ENCODE data around the gene IL1B. TPM values are rescaled to one million over a fixed set of nuclear protein-coding genes. Genes with fewer than 3 reads are reported as not detected.

IL1B gene
- total RNA-seq, 1 donor from 2014 or later, result 0.35 TPM

DNA sequence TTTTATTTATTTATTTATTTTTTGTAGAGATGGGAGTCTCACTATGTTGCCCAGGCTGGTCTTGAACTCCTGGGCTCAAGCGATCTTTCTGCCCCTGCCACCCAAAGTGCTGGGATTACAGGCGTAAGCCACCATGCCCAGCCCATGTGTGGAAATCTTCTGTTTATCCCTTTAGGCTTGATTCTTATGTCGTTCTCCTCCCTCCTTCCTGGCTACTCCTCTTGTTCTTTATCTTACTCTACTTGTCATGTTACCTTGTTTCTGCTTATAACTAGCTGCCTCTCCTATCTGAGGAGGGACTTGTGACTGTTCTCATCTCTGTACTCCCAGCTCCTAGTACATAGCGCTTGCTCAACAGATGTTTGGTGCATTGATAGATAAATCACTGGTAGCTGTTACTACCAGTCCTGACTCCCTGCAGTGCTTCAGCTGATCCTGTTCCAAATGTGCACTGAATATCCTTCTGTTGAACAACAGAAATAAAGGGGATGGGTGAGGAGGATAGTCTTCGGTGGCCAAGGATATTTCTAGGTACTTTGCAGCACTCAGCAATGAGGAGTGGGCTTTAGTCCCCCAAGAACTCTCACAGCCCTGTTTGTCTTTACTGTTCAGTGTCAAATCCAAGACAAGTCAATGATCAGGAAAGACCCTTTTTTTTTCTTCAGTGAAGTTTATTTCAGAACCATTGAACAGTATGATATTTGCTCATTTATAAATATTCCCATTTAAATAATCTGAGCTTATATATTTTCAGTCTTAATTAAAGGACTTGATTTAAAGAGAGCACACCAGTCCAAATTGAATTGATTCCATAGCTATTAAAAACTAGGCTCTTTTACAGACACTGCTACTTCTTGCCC lies 7.2 kb downstream of the IL1B start:
- no peak for DNase-seq (ENCODE audit: low read depth)

DNA sequence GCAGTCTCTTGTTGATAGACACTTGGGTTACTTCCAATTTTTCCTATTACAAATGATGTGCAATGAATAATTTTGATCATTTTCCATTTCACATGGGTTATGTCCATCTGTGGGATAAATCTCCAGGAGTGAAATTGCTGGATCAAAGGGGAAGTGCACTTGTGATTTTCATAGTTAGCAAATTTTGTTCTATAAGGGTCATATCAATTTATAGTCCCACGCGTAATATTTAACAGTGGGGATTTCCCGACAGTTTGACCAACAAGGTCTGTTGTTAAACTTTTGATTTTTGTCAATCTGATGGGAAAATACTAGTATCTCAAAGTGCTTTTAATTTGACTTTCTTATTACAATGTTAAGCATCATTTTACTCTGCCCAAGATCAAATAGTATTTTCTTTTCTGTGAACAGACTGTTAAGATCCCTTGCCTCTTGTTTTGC lies 8.3 kb downstream of the IL1B start:
- no peak for DNase-seq (ENCODE audit: low read depth)

DNA sequence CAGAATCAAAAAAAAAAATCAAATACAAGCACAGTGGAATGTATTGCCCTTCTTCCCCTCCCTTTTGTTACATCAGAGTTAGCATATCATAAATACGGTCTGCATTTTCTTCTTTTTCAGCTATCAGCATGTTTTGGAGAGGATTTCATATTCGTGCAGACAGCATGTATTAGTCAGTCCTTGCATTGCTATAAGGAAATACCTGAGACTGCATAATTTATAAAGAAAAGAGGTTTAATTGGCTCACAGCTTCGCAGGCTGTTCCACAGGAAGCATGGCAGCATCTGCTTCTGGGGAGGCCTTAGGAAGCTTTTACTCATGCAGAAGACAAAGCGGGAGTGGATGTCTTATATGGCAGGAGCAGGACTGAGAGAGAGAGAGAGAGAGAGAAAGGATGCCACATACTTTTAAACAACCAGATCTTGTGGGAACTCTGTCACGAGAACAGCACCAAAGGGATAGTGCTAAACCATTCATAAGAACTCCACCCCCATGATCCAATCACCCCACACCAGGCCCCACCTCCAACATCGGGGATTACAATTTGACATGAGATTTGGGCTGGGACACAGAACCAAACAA lies 8.9 kb downstream of the IL1B start:
- DNase-seq (ENCODE audit: low read depth), result no peak

DNA sequence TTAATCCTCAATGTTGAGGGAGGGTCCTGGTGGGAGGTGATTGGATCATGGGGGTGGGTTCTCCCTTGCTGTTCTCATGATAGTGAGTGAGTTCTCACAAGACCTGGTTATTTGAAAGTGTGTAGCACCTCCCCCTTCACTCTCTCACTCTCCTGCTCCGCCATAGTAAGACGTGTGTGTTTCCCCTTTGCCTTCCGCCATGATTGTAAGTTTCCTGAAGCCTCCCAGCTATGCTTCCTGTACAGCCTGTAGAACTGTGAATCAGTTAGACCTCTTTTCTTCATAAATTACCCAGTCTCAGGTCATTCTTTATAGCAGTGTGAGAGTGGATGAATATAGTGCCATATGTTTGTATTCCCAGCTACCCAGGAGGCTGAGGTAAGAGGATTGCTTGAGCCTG lies 9.6 kb downstream of the IL1B start:
- no peak for DNase-seq (ENCODE audit: low read depth)

DNA sequence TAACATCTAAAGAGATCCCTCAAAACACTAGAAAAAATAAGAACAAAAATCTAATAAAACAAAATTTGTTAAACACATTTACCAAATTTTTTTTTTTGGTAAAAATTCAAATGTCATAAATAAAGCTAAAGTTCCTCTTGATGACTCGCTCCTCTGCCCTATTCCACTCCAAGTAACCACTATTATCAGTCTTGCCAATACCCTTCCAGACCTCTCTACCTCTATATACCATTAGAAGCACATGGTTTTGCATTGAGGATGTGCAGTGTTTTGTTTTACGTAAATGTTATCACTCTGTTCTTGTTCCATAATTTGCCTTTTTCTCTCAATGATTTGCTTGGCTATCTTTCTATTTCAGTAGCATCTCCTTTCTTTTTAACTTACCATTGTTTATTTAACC lies 10.9 kb downstream of the IL1B start:
- DNase-seq (ENCODE audit: low read depth), result no peak

DNA sequence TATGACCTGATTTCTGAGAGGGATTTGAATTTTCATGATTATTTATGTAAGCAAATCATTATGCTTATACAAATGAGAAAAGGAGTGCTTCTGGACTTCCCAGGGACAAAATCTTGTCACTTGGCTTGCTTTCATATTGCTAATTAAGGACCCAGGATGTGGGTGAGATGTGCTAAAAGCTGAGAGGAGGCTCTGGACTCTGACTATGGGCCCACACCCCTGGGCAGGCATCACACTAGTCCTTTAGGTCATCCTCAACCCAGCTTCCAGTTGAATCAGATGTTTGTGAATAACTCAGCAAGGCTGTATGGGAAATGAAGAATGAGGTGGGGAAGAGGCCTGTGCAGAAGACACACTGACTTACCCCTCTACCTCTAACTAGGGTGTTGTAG lies 11.9 kb downstream of the IL1B start:
- DNase-seq (ENCODE audit: low read depth), result no peak

DNA sequence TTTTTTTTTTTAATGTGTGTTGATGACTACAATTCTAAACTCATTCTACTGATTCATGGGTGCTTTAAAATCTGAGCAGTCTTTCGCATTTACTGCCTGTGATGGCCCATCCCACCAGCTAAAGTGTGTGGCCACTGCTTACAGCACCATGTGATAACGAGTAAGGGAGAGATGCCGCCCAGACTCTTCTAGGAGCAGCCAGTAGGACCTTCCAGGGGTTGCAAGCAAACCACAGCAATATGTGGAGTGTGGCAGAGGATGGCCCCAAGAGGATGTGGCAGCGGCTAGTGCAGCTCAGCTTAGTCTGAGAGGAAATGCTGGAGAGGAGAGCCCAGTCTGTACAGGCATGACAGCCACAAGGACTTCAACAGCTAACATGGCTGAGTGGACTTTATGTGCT lies 14.9 kb downstream of the IL1B start:
- DNase-seq (ENCODE audit: low read depth), result no peak

DNA sequence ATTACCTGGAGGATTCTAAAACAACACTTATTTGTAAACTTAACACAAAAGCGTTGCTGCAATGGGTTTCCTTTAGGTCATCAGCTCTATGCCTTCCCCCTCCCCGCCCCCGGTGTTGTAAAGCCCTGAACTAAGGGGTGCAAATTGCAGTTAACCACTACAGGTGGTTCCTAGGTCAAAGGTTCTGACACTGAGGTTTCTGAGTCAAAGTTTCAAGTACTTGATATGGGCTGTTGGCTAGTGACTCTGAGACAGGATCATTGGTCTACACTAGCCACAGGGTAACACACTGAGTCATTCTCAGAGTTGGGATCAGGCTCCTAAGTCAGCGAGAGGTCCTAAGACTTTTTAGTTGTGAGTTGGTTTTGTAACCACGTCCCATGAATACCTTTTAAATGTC lies 15.4 kb downstream of the IL1B start:
- DNase-seq (ENCODE audit: low read depth), result peak; percentile 64

DNA sequence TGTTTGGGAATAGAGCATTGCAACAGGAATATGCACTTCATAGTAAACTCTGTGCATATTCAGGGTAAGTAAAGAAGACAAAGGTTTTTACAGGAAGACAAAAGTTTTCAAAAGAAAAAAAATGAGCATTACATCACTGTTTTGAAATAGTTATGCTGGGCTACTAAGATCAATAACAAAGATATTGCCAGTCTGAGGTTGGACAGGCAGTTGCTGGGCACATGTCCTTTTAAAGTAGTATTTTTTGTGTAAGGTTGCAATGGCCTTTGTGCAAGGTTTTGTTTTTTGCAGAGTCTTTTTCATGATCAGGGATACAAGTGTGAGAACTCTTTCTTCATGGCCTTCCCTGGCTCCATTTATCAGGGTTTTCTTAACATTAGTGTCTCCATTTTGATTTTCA lies 16.2 kb downstream of the IL1B start:
- DNase-seq (ENCODE audit: low read depth), result no peak

DNA sequence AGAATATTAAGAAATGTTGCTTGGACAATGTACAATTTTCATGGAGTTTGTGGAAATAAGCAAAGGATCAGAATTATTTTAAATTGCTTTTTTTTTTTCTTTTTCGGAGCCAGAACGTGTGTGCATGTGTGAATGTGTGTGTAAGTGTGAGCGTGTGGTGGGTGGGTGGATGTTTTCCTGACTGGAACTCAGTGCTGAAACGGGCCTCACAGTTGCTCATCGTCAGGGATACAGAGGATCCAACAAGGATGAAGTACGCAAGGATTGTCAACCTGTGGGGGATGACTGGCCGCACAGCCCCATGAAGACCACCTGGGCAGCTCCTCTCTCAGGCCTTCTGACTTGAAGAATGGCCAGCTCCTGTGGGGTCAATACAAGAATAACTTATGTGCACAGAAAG lies 17.5 kb downstream of the IL1B start:
- no peak for DNase-seq (ENCODE audit: low read depth)

DNA sequence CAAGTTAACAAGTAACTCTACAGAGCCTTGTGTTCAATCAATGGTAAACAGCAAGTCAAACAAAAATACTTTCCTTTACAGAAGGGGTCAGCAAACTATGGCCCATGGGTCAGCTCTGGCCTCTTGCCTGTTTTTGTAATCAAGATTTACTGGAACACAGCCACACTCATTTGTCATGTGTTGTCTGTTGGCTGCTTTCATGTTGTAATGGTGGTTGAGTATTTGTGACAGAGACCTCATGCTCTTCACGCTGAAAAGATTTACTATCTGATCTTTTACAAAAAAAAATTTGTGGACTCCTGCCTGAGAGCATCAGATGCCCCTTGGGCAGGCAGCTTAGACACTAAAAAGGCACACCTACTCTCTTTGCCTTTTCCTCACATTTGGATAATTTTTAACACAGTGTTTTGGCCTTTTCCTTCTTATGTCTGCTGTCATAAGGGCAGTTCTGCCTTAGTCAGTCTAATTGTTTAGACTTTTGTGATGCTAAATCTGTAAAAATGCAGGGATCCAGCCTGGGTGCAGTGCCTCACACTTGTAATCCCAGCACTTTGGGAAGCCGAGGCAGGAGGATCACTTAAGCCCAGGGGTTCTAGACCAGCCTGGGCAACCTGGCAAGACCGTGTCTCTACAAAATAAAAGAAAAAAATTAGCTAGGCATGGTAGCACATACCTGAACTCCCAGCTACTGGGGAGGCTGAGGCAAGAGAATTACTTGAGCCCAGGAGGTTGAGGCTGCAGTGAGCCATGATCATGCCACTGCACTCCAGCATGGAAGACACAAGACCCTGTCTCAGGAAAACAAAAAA lies 18.3 kb downstream of the IL1B start:
- peak; percentile 91 for DNase-seq (ENCODE audit: low read depth)

DNA sequence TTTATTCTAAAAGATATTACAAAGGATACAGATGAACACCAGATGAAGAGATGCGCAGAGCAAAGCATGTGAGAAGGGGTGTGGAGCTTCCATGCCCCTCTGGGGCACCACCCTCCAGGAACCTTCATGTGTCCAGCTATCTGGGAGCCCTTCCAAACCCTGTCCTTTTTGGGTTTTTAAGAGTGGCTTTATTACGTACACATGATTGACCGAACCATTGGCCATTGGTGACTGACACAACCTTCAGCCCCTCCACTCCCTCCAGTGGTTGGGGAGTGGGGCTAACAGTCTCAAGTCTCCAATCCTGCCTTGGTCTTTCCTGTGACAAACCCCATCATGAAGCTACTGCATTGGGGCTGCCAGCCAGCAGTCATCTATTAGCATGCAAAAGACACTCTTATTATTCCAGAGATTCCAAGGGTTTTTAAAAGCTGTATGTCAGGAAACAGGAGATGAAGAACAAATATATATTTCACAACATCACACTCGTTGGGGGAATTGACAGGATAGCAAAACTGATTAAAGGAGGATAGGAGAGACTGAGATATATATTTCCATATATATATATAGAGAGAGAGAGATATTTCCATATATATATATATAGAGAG lies 19.4 kb downstream of the IL1B start:
- DNase-seq (ENCODE audit: low read depth), result no peak

DNA sequence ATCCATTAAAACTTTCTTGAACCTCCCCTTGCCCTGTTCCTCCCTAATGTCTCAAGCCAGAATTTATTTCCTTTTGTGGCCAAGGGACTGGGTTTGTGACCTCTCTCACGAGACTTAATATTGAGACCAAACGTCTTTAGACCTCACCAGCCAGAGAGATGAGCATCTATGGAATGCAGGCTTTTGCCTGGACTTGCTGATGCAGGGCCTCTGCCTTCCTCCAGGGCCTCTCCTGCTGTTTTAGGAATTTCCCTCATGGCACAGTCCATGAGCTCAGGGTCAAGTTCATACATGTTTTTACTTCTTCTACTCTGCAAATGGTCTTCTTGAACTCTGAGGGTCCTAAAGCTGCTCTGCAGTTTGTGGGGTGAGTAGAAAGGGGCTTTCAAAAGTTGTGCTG lies 22.3 kb downstream of the IL1B start:
- DNase-seq (ENCODE audit: low read depth), result no peak

DNA sequence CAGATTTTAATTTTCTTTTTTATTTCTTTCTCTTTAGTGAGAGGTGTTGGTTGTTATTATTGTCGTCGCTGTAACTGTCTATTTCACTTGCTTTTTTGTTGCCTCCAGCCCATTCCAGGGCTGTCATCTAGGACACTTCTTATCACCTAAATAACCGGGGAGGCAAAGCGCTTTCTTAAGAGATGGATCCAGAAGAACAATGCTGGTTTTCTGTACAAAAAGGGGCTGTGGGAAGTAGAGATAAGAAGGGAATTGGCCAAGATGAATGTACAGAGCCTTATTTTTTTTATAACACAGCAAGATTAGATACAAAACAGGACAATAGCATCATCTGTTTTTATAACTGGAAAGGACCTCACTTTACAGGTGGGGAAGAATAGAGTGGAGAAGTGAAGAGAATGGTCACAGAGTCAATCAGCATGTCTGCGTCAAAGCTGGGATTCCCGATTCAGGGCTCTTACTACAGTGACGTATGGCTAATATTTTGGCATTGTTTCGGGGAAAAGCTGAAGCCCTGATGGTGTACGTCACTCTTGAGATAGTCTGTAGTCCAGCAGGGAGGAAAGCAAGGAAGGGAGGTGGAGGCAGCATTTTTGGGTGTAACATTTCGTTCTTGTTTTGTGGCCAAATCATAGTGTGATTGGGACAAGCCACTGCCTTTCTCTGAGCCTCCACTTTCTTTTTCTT lies 23.2 kb downstream of the IL1B start:
- no peak for DNase-seq (ENCODE audit: low read depth)

DNA sequence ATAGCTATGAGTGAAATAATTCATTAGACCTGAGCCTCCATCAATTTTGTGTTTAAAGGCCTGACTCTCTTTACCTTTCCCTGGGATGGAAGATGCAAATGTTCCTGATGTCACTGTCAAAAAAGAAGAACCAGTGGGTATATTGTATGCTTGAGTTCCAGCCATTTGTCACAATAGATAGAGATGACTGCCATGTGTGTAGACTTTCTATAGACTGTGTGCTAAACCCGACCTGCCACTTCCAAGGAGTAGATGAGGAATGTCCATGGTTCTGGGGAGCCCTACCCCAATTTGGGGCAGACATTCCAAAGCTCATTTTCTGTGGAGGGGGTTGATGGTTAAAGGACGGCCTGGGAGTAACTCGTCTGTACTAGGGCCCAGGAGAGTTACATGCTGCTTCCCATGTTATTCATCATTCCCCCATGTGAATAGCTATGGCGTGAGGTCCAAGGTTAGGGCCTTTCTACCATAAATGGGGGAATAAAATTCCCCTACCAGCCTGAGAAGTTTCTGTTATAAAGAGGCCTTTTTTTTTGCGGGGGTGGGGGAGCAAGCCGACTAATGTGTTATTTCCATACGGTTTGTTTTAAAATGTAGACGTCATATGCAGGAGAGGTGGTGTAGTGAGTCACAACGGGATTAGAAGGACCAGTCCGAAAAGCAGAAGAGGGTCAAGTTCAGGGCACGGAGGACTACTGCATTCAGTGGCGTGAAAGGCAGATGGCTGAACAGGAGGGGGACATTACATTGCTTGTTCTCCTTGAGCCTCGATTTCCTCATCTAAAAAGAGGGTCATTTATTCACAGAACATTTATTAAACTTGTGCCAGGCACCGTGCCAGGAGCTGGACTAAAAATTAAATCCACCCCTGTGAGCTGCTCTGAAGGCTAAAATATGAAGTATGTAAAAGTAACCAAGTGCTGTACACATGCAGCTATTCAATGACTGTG lies 24.0 kb downstream of the IL1B start:
- no peak for DNase-seq (ENCODE audit: low read depth)

DNA sequence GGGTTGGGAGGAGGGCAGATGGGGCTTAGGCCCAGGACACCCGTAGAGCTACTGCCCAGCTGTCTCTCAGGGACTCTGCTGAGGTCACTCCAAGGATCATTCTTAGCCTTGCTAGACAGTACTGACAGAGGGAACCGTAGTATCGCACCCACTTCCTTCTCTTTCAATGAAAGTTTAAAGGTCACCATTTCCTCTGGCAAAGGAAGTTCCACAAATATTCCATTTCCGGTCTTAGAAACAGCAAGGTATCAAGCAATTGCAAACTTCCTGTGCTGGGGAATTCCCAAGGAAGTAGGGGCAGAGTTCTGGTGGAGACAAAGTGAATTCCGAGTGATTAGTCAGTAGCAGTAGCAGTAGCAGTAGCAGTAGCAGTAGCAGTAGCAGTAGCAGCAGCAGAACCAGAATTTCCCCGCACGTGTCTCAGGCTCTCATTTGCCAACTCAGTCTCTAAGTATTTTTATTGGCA lies 24.7 kb downstream of the IL1B start:
- peak; percentile 94 for DNase-seq (ENCODE audit: low read depth)

DNA sequence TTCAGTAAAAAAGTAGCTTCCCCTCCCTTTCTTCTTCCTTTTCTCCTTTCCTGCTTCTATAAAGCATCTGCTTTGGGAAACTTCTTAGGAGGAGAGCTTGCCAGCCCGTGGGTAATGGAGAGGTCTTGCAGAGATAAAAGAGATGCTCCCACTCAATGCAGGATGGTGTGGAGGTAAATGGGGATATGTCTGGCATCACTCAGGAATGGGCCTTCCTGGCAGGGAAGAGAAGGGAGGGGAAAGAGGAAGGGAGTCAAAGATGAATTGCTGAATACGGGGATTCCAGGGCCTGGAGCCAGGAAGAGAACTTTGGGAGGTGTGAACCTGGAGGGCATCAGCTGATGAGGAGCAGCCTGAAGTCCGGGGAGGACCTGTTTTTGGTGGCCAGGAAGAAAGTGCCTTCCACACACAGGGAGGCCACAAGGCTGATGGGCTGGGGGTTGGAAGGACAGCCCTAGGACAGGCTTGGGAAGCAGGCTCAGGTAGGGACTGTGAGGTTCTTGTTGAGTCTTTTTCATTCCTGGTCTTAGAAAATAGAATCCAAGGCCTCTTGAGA lies 25.2 kb downstream of the IL1B start:
- no peak for DNase-seq (ENCODE audit: low read depth)

DNA sequence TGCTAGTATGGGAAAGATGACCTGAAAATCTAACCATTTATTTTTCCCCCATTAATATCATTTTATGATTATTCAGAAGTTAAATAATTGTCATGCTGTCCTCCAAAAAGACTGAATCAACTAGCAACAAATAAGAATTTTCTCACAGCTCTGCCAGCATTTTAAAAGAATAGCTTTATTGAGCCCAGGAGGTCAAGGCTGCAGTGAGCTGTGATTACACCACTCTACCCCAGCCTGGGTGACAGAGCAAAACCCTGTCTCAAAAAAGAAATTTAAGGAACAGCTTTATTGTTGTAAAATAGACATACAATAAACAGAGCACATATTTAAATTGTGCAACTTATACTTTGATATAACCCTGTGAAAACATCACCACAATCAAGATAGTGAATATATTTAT lies 27.5 kb downstream of the IL1B start:
- DNase-seq (ENCODE audit: low read depth), result no peak

DNA sequence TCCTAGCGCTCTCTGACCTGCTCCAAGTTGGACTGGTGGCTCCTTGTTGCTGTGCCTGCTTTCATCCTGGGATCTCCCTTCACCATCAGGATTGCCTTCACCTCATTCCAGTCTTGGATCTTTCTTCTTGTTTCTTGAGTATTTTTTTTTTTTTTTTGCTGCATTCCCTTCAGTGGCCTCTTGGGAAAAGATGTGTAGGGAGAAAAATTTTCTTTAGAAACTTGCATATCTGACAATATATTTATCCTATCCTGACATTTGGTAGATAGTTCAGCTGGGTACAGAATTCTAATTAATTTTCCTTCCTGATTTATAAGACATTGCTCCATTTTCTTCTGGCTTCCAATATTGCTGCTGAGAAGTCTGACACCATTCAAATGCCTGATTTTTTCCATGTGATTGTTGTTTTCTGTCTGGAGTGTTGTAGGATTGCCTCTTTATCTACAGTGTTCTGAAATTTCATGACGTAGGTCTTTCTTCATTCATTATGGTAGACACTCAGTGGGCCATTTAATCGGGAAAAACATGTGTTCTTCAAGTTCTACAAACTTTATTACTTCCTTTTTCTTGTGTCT lies 29.3 kb downstream of the IL1B start:
- DNase-seq (ENCODE audit: low read depth), result no peak

DNA sequence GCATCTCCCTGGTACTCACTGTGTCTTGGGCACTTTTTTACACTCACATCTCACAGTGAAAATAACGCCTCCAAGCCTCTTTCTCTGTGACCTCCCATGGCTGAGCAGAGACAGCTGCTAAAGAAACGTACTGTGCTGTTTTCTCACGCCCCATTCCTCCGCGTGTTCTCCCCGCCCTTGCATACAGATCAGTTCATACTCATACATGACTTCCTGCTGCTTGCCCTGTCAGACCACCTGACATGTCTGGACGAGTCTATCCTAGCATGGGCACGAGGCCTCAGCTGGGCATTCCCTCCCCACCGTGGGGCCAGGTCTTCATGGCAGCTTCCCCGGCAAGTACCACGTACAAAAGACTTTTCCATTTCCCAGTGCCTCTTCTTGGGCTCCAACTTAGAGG lies 31.0 kb downstream of the IL1B start:
- DNase-seq (ENCODE audit: low read depth), result no peak

Data from renal cortical epithelial cell (primary cell).